Measurements from ENCODE around the gene ADAMTSL1. TPM values are rescaled to one million over a fixed set of nuclear protein-coding genes. Genes with fewer than 3 reads are reported as not detected.

Gene ADAMTSL1
- total RNA-seq, 2 experiments from 2014 or later, result not detected

- peaks cover 2% of the 10 kb centered on the region for H3K9me3 Mint-ChIP-seq
- no peaks in the 10 kb centered on the region for H3K4me1 Mint-ChIP-seq
- ChIA-PET CTCF (no interaction called here), POLR2A (no interaction called here)
- DNase-seq, result no peak
- no peaks in the 10 kb centered on the region for H3K36me3 Mint-ChIP-seq (ENCODE audit: low read depth)
- H3K4me3 Mint-ChIP-seq, result no peak overlapping the region
- peaks cover 2% of the 10 kb centered on the region for H3K27me3 Mint-ChIP-seq
- H3K27ac Mint-ChIP-seq, result no peak overlapping the region
Measured at GRCh38 chr9:18706648-18707047, 232.7 kb downstream of the ADAMTSL1 start.

DNA sequence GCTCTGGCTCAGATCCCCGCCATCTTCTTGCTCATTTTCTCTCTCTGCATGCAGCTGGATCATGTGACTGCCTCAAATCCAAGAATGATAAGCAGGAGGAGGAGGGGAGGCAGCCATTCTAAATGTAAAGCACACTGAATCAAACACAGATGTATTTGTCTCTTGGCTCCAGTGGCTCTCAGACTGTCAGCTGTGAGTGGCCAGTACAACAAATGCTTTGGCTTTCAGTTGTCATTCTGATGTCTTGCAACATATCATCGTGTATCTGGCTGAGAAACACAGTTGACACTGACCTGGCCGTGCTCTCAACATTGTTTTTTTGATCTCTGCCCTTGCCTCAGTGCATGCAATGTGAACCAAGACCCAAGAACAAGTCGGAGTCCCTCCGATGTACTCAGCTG lies 233.1 kb downstream of the ADAMTSL1 start:
- H3K27me3 Mint-ChIP-seq, result no peaks in the 10 kb centered on the region
- H3K4me1 Mint-ChIP-seq, result no peaks in the 10 kb centered on the region
- no peak overlapping the region for H3K4me3 Mint-ChIP-seq
- H3K36me3 Mint-ChIP-seq (ENCODE audit: low read depth), result no peaks in the 10 kb centered on the region
- POLR2A ChIA-PET, result no interaction called here
- peaks cover 2% of the 10 kb centered on the region for H3K9me3 Mint-ChIP-seq
- DNase-seq, result no peak
- no peak overlapping the region for H3K27ac Mint-ChIP-seq
- CTCF ChIA-PET, result no interaction called here

DNA sequence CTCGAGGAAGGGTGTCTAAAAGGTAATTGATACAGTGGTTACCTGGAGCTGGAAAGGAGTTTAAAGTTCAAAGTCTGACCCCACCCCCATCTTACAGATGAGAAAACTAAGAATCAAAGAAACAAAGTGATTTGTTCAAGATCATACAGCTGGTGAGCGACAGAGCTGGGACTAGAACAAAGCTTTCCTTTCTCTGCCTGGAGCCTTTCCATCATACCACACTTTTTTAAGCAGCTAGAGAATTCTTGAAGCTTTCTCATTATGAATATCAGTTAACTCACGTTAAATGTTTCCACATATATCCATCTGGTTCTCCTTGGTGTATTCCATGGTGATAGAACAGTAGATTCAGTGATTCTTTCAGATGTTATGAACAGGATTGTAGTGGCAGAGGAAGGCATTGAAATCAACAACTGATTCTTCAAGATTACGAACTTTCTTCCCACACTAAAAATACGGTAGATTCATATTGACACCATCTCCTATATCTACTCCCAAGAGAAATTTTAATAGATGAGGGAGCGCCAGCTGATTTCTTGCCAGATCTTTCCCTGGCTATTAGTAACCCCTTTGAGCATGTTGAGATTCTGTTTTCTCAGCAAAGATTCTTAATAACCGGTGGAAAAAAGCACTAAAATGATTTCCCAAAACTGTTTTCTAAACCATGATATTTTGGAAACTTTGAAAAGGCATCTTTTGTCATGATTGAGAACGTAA lies 233.7 kb downstream of the ADAMTSL1 start:
- H3K36me3 Mint-ChIP-seq (ENCODE audit: low read depth), result no peaks in the 10 kb centered on the region
- CTCF ChIA-PET, result no interaction called here
- H3K27me3 Mint-ChIP-seq, result no peaks in the 10 kb centered on the region
- POLR2A ChIA-PET, result no interaction called here
- H3K4me3 Mint-ChIP-seq, result no peak overlapping the region
- peaks cover 2% of the 10 kb centered on the region for H3K9me3 Mint-ChIP-seq
- no peak overlapping the region for H3K27ac Mint-ChIP-seq
- DNase-seq, result no peak
- H3K4me1 Mint-ChIP-seq, result no peaks in the 10 kb centered on the region

- Mint-ChIP-seq H3K4me1 (no peaks in the 10 kb centered on the region), H3K9me3 (peaks cover 2% of the 10 kb centered on the region), H3K27ac (no peak overlapping the region), H3K4me3 (no peak overlapping the region), H3K36me3 (ENCODE audit: low read depth) (no peaks in the 10 kb centered on the region), H3K27me3 (no peaks in the 10 kb centered on the region)
- POLR2A ChIA-PET, result no interaction called here
- DNase-seq, result no peak
- CTCF ChIA-PET, result no interaction called here
Measured at GRCh38 chr9:18708429-18708828, 234.5 kb downstream of the ADAMTSL1 start.

DNA sequence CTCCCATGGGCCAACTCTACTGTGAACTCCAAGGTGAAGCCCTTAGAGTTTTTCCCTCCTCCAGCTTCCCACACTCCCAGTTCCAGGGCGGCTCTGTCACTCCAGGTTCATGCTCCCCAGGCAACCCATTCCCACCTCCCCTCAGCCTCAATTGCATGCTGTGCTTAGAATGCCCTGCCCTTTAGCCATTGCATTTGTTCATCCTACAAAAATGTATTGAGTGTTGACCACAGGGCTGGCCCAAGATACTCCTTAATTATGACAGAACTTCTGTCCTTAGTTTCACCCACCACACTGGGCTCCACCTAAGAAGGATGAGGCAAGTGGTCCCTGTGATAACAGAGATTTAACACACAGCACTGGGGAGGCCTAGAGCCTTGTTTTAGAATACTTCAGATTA lies 236.1 kb downstream of the ADAMTSL1 start:
- H3K27me3 Mint-ChIP-seq, result no peaks in the 10 kb centered on the region

DNA sequence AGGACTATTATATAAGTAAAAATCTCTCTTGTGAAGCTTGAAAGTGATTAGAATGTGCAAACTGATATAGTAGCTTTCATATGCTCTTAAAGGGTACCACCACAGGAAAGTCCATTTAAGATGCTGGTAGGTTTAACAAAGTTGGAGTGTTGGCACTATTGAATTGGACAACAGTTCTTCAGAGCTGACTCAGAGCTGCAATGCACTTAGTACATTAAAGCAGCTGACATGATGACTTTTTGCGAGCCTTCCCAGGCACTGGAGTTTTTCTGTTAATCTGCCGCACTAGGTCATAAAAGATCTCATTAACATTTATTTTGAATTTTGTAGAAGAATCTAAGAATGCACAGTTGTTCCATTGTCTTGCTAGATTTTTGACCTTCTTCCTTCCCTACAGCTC lies 243.8 kb downstream of the ADAMTSL1 start:
- Mint-ChIP-seq H3K4me1 (no peaks in the 10 kb centered on the region), H3K36me3 (ENCODE audit: low read depth) (no peaks in the 10 kb centered on the region), H3K4me3 (no peak overlapping the region), H3K9me3 (no peaks in the 10 kb centered on the region), H3K27me3 (no peaks in the 10 kb centered on the region), H3K27ac (no peak overlapping the region)
- ChIA-PET POLR2A (no interaction called here), CTCF (no interaction called here)
- no peak for DNase-seq

More for the DNA sequence above, 236.1 kb downstream of the ADAMTSL1 start:
- H3K27ac Mint-ChIP-seq, result no peak overlapping the region
- CTCF ChIA-PET, result no interaction called here
- no peak for DNase-seq
- no peaks in the 10 kb centered on the region for H3K36me3 Mint-ChIP-seq (ENCODE audit: low read depth)
- H3K9me3 Mint-ChIP-seq, result peaks cover 2% of the 10 kb centered on the region
- H3K4me1 Mint-ChIP-seq, result no peaks in the 10 kb centered on the region
- H3K4me3 Mint-ChIP-seq, result no peak overlapping the region
- POLR2A ChIA-PET, result no interaction called here

DNA sequence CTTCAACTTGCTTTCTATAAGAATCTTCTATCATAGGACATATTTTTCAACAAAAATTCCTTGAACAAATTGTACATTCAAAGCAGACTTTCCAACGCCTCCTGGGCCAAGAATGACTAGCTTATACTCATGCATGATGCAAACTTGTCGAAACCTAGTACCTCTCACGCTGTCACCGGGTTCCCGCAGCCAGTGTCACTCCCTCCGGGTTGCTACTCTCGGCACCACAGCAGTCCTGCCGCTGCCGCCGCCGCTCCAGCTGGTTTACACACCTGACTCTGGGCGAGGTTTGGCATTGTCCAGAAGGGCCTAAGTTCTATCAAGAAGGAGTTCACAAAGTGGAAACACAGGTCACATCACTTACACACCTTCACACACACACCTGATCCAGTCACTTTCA lies 244.4 kb downstream of the ADAMTSL1 start:
- Mint-ChIP-seq H3K4me3 (no peak overlapping the region), H3K9me3 (no peaks in the 10 kb centered on the region), H3K36me3 (ENCODE audit: low read depth) (no peaks in the 10 kb centered on the region), H3K27ac (no peak overlapping the region), H3K27me3 (no peaks in the 10 kb centered on the region), H3K4me1 (no peaks in the 10 kb centered on the region)
- ChIA-PET CTCF (no interaction called here), POLR2A (no interaction called here)
- DNase-seq, result no peak

- Mint-ChIP-seq H3K36me3 (ENCODE audit: low read depth) (no peaks in the 10 kb centered on the region), H3K4me3 (no peak overlapping the region), H3K27me3 (no peaks in the 10 kb centered on the region), H3K9me3 (no peaks in the 10 kb centered on the region), H3K4me1 (no peaks in the 10 kb centered on the region), H3K27ac (no peak overlapping the region)
- no peak for DNase-seq
- ChIA-PET POLR2A (no interaction called here), CTCF (no interaction called here)
Measured at GRCh38 chr9:18718932-18719331, 245.0 kb downstream of the ADAMTSL1 start.

DNA sequence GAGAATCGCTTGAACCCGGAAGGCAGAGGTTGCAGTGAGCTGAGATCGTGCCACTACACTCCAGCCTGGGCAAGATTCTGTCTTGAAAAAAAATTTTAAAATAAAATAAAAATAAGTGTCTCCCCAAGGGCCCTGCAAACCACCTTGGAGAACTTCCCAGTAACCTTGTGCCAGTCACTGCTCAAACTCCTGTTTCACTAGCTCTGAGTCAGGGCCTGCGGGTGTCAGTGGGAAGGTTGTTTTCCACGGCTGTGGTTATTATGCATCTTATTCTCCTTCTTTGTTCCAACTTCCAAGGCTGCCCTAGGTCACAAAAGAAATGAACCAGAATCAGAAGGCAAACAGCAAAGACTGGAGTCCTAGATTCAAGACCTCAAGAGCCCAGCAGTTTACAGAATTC lies 246.7 kb downstream of the ADAMTSL1 start:
- Mint-ChIP-seq H3K36me3 (ENCODE audit: low read depth) (no peaks in the 10 kb centered on the region), H3K4me1 (no peaks in the 10 kb centered on the region), H3K4me3 (no peak overlapping the region), H3K27me3 (no peaks in the 10 kb centered on the region), H3K27ac (no peak overlapping the region), H3K9me3 (no peaks in the 10 kb centered on the region)
- ChIA-PET POLR2A (no interaction called here), CTCF (no interaction called here)
- DNase-seq, result no peak

- Mint-ChIP-seq H3K4me3 (no peak overlapping the region), H3K27ac (no peak overlapping the region), H3K9me3 (no peaks in the 10 kb centered on the region), H3K4me1 (no peaks in the 10 kb centered on the region), H3K27me3 (no peaks in the 10 kb centered on the region), H3K36me3 (ENCODE audit: low read depth) (no peaks in the 10 kb centered on the region)
- DNase-seq, result no peak
- POLR2A ChIA-PET, result no interaction called here
- CTCF ChIA-PET, result no interaction called here
Measured at GRCh38 chr9:18721267-18721994, 247.5 kb downstream of the ADAMTSL1 start.

DNA sequence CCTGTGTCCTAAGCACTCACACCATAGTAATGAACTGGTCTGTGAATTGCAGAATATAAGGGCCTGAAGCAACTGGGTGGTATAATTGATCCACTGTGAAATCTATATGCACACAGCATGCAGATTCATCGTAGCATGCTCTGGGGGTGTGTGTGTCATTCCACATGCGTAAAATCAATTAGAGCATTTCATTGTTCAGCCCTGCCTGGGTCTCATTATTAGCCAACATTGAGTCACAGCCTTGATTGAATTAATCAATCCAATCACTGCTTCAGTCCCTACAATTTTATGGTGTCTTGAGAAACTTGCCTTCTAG lies 248.0 kb downstream of the ADAMTSL1 start:
- Mint-ChIP-seq H3K36me3 (ENCODE audit: low read depth) (no peaks in the 10 kb centered on the region), H3K4me3 (no peak overlapping the region), H3K27ac (no peak overlapping the region), H3K4me1 (no peaks in the 10 kb centered on the region), H3K9me3 (no peaks in the 10 kb centered on the region), H3K27me3 (no peaks in the 10 kb centered on the region)
- ChIA-PET CTCF (no interaction called here), POLR2A (no interaction called here)
- DNase-seq, result no peak

DNA sequence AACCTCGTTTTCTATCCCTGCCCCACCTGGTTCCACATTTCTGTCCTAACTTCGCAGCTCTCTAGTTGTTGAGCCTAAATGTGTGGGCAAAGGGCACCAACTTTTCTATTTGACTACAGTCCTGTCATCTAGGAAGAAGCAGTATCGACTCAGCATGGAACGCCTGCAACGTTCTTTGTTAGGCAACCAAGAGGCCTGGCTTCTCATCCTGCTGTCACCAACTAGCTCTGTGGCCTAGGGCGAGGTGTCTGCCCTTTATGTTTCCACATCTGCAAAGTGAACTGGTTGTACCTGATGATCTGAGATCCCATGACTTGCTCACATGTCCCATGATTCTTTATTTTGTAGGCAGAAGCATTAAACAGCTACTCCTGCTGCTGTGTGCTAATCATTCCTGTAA lies 248.9 kb downstream of the ADAMTSL1 start:
- CTCF ChIA-PET, result no interaction called here
- no peak overlapping the region for H3K4me3 Mint-ChIP-seq
- no peaks in the 10 kb centered on the region for H3K4me1 Mint-ChIP-seq
- H3K36me3 Mint-ChIP-seq (ENCODE audit: low read depth), result no peaks in the 10 kb centered on the region
- POLR2A ChIA-PET, result no interaction called here
- no peak overlapping the region for H3K27ac Mint-ChIP-seq
- H3K9me3 Mint-ChIP-seq, result no peaks in the 10 kb centered on the region
- DNase-seq, result no peak
- H3K27me3 Mint-ChIP-seq, result no peaks in the 10 kb centered on the region

GRCh38 chr9:18723366-18723765 lies 249.4 kb downstream of the ADAMTSL1 start:
- ChIA-PET CTCF (no interaction called here), POLR2A (no interaction called here)
- Mint-ChIP-seq H3K36me3 (ENCODE audit: low read depth) (no peaks in the 10 kb centered on the region), H3K27ac (no peak overlapping the region), H3K27me3 (no peaks in the 10 kb centered on the region), H3K4me3 (no peak overlapping the region), H3K9me3 (no peaks in the 10 kb centered on the region), H3K4me1 (no peaks in the 10 kb centered on the region)
- DNase-seq, result no peak

- no peak for DNase-seq
- no peak overlapping the region for H3K4me3 Mint-ChIP-seq
- POLR2A ChIA-PET, result no interaction called here
- no peaks in the 10 kb centered on the region for H3K27me3 Mint-ChIP-seq
- CTCF ChIA-PET, result no interaction called here
- H3K4me1 Mint-ChIP-seq, result no peaks in the 10 kb centered on the region
- H3K9me3 Mint-ChIP-seq, result no peaks in the 10 kb centered on the region
- H3K27ac Mint-ChIP-seq, result no peak overlapping the region
- no peaks in the 10 kb centered on the region for H3K36me3 Mint-ChIP-seq (ENCODE audit: low read depth)
Measured at GRCh38 chr9:18726546-18726945, 252.6 kb downstream of the ADAMTSL1 start.

Measured in activated CD4-positive, alpha-beta memory T cell treated with anti-CD3 and anti-CD28 coated beads, Interleukin-2, amount 10 ng/mL, durations not matched to agents 7 days and 5 days (primary cell).